GM23248 (cell line): ENCODE measurements around the gene TMEM217.

Experiments
- EZH2 ChIP-seq: fragments of 200-600 bp; sonication (generic); IDR thresholded peaks from 2 replicates; pipeline ENCODE4 v1.6.1; 2018; ENCODE audit warnings: antibody characterized with exemption, mild to moderate bottlenecking; ENCODE audit not compliant: insufficient read depth, poor library complexity, severe bottlenecking
- EZH2phosphoT487 ChIP-seq: fragments of 200-600 bp; sonication (generic); IDR thresholded peaks from 2 replicates; pipeline ENCODE4 v1.6.1; 2018; ENCODE audit warnings: antibody characterized with exemption, moderate library complexity, mild to moderate bottlenecking, low read depth; ENCODE audit not compliant: insufficient read depth

DNA sequence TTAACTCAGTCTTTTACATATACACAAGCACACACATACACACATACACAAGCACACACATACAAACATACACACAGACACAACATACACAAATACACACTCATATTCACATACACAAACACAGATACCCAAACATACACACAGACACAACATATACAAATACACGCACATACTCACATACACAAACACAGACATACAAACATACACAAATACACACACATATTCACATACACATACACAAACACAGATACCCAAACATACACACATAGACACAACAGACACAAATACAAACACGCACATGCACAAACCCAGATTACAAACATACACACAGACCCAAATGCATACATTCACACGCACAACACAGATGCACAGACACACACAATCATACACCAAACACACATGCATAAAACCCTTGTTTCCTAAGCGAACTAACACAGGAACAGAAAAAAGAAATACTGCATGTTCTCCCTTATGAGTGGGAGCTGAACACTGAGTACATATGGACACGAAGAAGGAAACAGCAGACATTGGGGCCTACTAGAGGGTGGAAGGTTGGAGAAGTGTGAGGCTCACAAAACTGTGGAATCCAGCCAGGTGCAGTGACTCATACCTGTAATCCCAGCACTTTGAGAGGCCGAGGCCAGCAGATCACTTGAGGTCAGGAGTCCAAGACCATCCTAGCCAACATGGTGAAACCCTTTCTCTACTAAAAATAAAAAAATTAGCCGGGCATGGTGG is 53.8 kb downstream of the TMEM217 start:
- no peak for TF ChIP-seq EZH2phosphoT487
- no peak for TF ChIP-seq EZH2
